ENCODE results near the gene SELENOO.

The SELENOO gene

DNA sequence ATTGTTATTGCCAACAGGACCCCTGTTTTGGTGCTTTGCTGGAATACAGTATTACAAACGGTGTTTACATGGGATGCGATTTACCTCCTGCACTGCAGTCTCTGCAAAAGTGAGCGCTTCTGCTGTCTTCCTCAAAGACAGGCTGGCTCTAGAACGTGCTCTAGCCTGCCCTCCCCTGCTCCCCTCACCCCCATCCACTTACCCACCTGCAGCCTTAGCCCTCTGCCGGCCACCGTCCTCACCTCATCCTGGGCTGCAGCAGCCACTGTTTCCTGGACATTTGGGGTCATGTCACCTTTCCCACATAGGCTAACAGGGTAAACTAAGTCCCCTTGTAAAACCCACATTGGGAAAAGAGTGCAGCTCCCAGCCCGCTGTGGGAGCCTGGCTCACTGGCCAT is 39.9 kb upstream of the SELENOO start:
- H3K4me2 ChIP-seq (ENCODE audit: insufficient read depth, low read length), result no peak overlapping the region
- no peak overlapping the region for H3K9ac ChIP-seq (ENCODE audit: low read depth, low read length)
- H3K27ac ChIP-seq (ENCODE audit: low read length), result no peak overlapping the region
- H3K4me1 ChIP-seq (ENCODE audit: insufficient read depth, low read length), result no peaks in the 10 kb centered on the region
- H3K79me2 ChIP-seq (ENCODE audit: insufficient read depth, low read length), result no peaks in the 10 kb centered on the region
- TF ChIP-seq EZH2 (IDR thresholded peaks at IDR 0.05; ENCODE audit: borderline replicate concordance, low read depth, low read length, severe bottlenecking) (no peak), CTCF (IDR thresholded peaks at IDR 0.05; ENCODE audit: borderline replicate concordance, extremely low read depth, low read length, poor library complexity, severe bottlenecking) (no peak)
- no peak overlapping the region for H3K4me3 ChIP-seq (ENCODE audit: low read depth in 1 of 2, low read length in 2 of 2)
- H2AFZ ChIP-seq (ENCODE audit: low read depth, low read length), result no peak overlapping the region
- H3K27me3 ChIP-seq (ENCODE audit: insufficient read depth, low read length, poor library complexity), result peaks cover 9% of the 10 kb centered on the region
- ATAC-seq (ENCODE audit: insufficient read depth, low read depth), result no peak
- 0 out of 2 replicates have a peak, but pooled peaks cover 3% of the 10 kb centered on the region for H4K20me1 ChIP-seq (ENCODE audit: insufficient read depth, low read length)
- no peaks in the 10 kb centered on the region for H3K36me3 ChIP-seq (ENCODE audit: insufficient read depth, low read length)
- no peaks in the 10 kb centered on the region for H3K9me3 ChIP-seq (ENCODE audit: insufficient read depth, low read length, severe bottlenecking)
- DNase-seq, result no peak

- no peak for TF ChIP-seq EZH2 (IDR thresholded peaks at IDR 0.05; ENCODE audit: borderline replicate concordance, low read depth, low read length, severe bottlenecking)
- TF ChIP-seq CTCF (IDR thresholded peaks at IDR 0.05; ENCODE audit: borderline replicate concordance, extremely low read depth, low read length, poor library complexity, severe bottlenecking), result no peak
- Histone ChIP-seq H3K36me3 (ENCODE audit: insufficient read depth, low read length) (no peaks in the 10 kb centered on the region), H3K4me2 (ENCODE audit: insufficient read depth, low read length) (no peak overlapping the region), H3K79me2 (ENCODE audit: insufficient read depth, low read length) (no peaks in the 10 kb centered on the region), H4K20me1 (ENCODE audit: insufficient read depth, low read length) (0 out of 2 replicates have a peak, but pooled peaks cover 3% of the 10 kb centered on the region), H3K27me3 (ENCODE audit: insufficient read depth, low read length, poor library complexity) (peaks cover 9% of the 10 kb centered on the region), H3K27ac (ENCODE audit: low read length) (no peak overlapping the region), H2AFZ (ENCODE audit: low read depth, low read length) (no peak overlapping the region), H3K9ac (ENCODE audit: low read depth, low read length) (no peak overlapping the region), H3K4me1 (ENCODE audit: insufficient read depth, low read length) (no peaks in the 10 kb centered on the region), H3K9me3 (ENCODE audit: insufficient read depth, low read length, severe bottlenecking) (no peaks in the 10 kb centered on the region), H3K4me3 (ENCODE audit: low read depth in 1 of 2, low read length in 2 of 2) (no peak overlapping the region)
- DNase-seq, result no peak
- ATAC-seq (ENCODE audit: insufficient read depth, low read depth), result no peak
These were observed 39.1 kb upstream of the SELENOO start for GRCh38 chr22:50161508-50162390.

DNA sequence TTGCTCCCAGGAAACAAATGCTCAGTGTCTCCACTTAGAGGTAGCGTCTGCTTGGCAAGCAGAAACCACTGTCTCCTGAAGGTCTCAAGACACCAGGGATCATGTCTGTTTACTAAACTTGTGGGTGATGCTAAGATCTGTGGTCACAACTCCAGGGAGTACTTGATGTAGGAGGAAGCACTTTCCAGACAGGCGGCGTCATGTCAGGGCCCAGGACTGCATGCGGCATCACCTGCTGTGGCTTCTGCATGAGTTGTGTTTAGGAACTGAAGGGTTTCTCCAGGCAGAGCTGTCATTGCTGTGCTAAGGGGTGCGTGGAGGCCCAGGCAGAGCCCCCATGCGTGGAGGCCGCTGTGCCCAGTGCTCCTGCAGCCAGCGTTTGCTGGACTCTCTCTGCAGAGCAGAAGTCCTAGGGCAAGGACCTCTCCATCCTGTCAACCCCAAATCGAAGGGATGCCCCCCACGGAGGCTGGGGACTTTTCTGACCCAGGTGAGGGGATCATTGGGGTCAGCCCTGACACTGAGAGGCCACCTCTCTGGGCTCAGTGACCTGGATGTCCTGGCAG is 38.3 kb upstream of the SELENOO start:
- DNase-seq, result no peak
- TF ChIP-seq EZH2 (IDR thresholded peaks at IDR 0.05; ENCODE audit: borderline replicate concordance, low read depth, low read length, severe bottlenecking) (no peak), CTCF (IDR thresholded peaks at IDR 0.05; ENCODE audit: borderline replicate concordance, extremely low read depth, low read length, poor library complexity, severe bottlenecking) (no peak)
- no peak overlapping the region for H3K27ac ChIP-seq (ENCODE audit: low read length)
- no peak overlapping the region for H3K9ac ChIP-seq (ENCODE audit: low read depth, low read length)
- H3K27me3 ChIP-seq (ENCODE audit: insufficient read depth, low read length, poor library complexity), result peaks cover 9% of the 10 kb centered on the region
- H3K4me2 ChIP-seq (ENCODE audit: insufficient read depth, low read length), result no peak overlapping the region
- no peaks in the 10 kb centered on the region for H3K79me2 ChIP-seq (ENCODE audit: insufficient read depth, low read length)
- no peak overlapping the region for H3K4me3 ChIP-seq (ENCODE audit: low read depth in 1 of 2, low read length in 2 of 2)
- ATAC-seq (ENCODE audit: insufficient read depth, low read depth), result no peak
- H3K9me3 ChIP-seq (ENCODE audit: insufficient read depth, low read length, severe bottlenecking), result no peaks in the 10 kb centered on the region
- H3K4me1 ChIP-seq (ENCODE audit: insufficient read depth, low read length), result no peaks in the 10 kb centered on the region
- H3K36me3 ChIP-seq (ENCODE audit: insufficient read depth, low read length), result no peaks in the 10 kb centered on the region
- no peak overlapping the region for H2AFZ ChIP-seq (ENCODE audit: low read depth, low read length)
- 0 out of 2 replicates have a peak, but pooled peaks cover 3% of the 10 kb centered on the region for H4K20me1 ChIP-seq (ENCODE audit: insufficient read depth, low read length)

Measured in DND-41 (cell line).